Panc1 (cell line): ENCODE data around the gene FIBIN.

ENCODE experiments used
- CTCF ChIP-seq: fragments of 450-650 bp; IDR thresholded peaks from 2 replicates; pipeline ENCODE4 v1.5.1; 2017; ENCODE audit warnings: mild to moderate bottlenecking
- POLR2AphosphoS5 ChIP-seq: IDR thresholded peaks from 2 replicates; pipeline ENCODE4 v1.6.1; 2012; ENCODE audit warnings: mild to moderate bottlenecking, low read depth, low read length, moderate library complexity
- REST ChIP-seq, 2 experiments: IDR thresholded peaks; 2 replicates each; pipeline ENCODE4 v1.6.1; 2011 to 2012; ENCODE audit warnings: low read depth in 2 of 2, control low read depth in 1 of 2, low read length in 1 of 2, mild to moderate bottlenecking in 1 of 2, moderate library complexity in 1 of 2; ENCODE audit not compliant: insufficient read depth in 1 of 2

GRCh38 chr11:27025312-27025955 is 31.5 kb downstream of the FIBIN start:
- no peak for TF ChIP-seq CTCF
- TF ChIP-seq POLR2AphosphoS5: no peak
- no peak for TF ChIP-seq REST (IDR thresholded peaks at IDR 0.05; ENCODE audit: insufficient read depth in 1 of 2, low read depth in 2 of 2, low read length in 1 of 2)
